ENCODE results near the gene CCDC170.
"Not testable (repeated sequence)": the region's sequence is repeated elsewhere in the genome, so short reads cannot be mapped to it uniquely, and the experiment has no call there.

Gene CCDC170

GRCh38 chr6:151494936-151495320 is 1.1 kb downstream of the CCDC170 start:
- no peak for DNase-seq

DNA sequence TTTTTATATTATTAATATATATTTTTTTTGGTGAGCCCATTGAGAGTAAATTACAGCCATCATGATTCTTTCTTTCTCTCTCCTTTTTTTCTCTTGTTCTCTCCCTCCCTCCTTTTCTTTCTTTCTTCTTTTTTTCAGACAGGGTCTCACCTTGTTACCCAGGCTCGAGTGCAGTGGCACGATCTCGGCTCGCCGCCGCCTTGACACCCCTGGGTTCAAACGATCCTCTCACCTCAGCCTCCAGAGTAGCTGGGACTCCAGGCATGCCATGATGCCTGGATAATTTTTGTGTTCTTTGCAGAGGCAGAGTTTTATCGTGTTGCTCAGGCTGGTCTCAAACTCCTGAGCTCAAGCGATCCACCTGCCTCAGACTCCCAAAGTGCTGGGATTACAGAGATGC is 1.6 kb downstream of the CCDC170 start:
- no peak for DNase-seq

GRCh38 chr6:151497905-151498304 is 4.1 kb downstream of the CCDC170 start:
- DNase-seq, result no peak

- DNase-seq, result no peak
Observed at GRCh38 chr6:151498327-151498726, 4.5 kb downstream of the CCDC170 start.

DNA sequence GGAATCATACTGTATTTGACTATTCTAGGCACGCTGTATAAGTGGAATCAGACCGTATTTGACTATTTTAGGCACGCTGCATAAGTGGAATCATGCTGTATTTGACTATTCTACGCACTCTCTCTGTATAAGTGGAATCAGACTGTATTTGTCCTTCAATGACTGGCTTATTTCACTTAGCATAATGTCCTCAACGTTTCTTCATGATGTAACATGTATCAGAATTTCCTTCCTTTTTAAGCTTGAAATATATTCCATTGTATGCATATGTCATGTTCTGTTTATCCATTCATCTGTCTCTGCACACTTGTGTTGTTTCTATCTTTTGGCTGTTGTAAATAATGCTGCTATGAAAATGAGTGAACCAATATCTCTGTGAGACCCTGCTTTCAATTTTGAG is 5.7 kb downstream of the CCDC170 start:
- no peak for DNase-seq

DNA sequence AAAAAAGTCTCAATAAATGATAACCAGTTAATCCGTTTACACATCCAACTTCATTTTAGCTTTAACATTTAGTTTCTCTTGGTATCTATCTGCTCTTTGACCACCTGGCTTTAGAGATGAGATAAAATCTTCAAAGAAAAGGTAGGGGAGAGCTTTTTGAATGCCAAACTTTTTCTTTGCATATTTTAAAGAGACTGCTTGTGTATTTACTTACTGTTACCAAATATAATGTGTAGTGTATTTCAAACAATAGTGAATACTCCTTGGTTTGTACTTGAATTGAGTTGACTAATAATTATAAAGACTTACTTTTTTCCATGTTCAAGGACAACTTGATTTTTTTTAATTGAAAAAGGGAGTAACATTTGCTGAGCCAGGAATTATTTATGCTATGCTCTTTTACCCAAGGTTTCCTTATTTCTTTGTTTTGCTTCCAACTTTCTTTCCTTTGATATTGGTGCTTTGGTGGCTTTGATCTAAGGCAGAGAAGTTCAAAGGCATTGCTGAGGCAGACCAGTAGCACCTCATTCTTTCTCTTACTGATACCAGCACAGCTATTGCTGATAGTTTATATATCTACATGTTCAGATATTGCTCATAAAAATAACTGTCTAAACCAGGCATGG is 7.8 kb downstream of the CCDC170 start:
- DNase-seq, result no peak

GRCh38 chr6:151502499-151502898 is 8.7 kb downstream of the CCDC170 start:
- no peak for DNase-seq

- no peak for DNase-seq
Observed at GRCh38 chr6:151506761-151507160, 12.9 kb downstream of the CCDC170 start.

GRCh38 chr6:151509048-151509447 is 15.2 kb downstream of the CCDC170 start:
- no peak for DNase-seq

DNA sequence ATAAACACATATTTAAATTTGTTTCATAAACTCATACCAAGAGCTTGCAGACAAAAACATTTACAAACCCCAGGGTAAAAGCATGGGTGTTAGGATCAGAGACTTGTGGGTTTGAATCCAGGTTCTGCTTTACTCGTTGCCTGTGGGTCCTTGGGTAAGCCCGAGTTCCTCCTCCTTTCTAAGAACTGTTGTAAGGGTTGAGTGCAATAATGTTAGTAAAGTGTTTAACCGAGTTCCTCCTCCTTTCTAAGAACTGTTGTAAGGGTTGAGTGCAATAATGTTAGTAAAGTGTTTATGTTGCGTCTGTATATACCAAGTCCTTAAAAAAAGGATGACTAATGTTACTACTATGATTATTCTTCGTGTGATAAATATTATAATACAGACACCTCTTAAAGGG is 18.7 kb downstream of the CCDC170 start:
- DNase-seq, result no peak

DNA sequence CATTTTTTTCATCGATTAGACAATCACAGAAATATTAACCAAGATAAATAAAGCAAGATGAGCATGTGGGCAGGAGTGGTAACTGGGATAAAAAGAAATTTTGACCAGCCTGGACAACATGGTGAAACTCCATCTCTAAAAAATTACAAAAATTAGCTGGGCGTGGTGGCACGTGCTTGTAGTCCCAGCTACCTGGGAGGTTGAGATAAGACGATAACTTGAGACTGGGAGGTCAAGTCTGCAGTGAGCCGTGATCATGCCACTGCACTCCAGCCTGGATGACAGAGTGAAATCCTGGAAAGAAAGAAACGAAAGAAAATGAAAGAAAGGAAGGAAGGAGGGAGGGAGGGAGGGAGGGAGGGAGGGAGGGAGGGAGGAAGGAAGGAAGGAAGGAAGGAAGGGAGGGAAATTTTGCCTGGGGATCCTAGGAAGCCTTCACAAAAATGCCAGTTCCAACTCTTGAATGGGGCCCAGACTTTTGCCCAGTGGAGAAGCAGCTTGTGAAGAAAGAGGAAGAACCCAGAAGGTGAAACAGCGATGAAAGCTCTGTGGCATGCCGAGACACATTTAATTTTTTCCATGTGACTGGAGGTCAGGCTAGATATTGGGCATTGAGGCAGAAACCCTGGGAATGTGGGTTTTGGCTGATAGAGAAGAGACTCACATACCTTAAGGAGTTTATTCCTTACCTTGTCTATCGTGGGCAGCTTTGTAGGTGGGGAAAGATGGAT is 20.3 kb downstream of the CCDC170 start:
- DNase-seq, result no peak

DNA sequence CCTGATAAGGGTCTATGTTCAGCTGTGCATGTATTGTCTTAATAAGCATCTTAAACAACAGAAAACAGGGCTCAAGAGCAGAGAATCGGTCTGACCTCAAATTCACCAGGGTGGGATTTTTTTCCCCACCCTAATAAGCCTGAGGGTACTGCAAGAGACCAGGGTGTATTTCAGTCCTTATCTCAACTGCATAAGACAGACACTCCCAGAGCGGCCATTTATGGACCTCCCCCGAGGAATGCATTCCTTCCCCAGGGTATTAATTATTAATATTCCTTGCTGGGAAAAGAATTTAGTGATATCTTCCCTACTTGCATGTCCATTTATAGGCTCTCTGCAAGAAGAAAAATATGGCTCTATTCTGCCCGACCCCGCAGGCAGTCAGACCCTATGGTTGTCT is 25.2 kb downstream of the CCDC170 start:
- DNase-seq, result not testable (repeated sequence)

- no peak for DNase-seq
Observed at GRCh38 chr6:151523034-151523433, 29.2 kb downstream of the CCDC170 start.

- DNase-seq, result no peak
Observed at GRCh38 chr6:151524059-151524458, 30.2 kb downstream of the CCDC170 start.

- no peak for DNase-seq
Observed at GRCh38 chr6:151534576-151534975, 40.8 kb downstream of the CCDC170 start.

DNA sequence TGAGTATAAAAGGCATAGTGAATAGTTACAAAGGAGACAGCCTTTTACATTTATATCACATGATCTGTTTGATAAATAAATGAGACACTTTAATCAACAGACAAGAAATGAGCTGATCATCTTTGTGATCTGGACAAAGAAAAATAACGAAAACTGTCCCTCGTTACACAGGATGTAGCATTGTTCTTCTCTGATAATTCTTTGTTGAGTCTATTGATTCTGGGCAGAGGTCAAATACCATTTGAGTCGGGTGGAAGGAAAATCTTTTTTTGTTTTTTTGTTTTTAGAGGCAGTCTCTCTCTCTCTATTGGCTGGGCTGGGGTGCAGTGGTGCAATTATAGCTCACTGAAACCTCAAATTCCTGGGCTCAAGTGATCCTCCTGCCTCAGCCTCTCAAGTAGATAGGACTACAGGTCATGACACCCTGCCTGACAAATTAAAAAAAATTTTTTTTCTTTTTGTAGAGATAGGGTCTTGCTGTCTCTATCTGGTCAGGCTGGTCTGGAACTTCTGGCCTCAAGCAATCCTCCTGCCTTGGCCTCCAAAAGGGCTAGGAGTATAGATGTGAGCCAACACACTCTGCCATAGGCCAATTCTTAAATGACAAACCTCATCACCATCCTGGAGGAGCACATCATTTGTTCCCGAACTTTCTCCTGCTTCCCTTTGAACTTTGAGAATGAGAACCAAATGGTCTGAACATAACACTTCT is 41.8 kb downstream of the CCDC170 start:
- no peak for DNase-seq

DNA sequence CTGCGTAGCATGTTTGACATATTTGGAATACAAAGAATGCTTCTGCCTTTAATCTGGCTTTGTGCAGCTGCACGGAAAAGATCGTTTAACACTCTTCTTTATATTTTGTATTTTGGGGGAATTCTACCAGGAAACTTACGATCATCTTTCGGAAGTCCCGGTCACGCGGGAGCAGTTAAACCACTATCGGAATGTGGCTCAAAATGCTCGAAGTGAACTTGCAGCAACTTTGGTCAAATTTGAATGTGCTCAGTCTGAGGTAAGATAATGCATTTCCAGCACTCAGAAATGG is 42.3 kb downstream of the CCDC170 start:
- DNase-seq, result no peak

DNA sequence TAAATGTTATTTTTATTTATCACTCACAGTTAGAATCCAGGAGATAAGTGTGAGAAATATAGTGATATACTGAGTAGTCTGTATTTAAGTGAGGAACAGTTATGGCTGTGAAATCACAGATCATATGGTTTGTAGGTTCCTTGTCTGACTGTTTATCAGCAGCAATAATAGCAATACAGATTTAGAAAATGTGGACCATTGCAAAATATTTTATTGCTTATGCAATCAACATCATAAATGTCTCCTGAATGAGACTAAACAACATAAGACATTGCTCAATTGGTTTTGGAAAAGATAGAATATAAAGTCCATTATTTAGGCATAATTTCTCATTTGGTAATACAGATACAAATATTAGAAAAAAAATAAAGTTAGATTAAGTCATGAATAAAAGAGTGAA is 43.7 kb downstream of the CCDC170 start:
- DNase-seq, result no peak

- no peak for DNase-seq
Observed at GRCh38 chr6:151539506-151540268, 45.9 kb downstream of the CCDC170 start.

- DNase-seq, result no peak
Observed at GRCh38 chr6:151544453-151544852, 50.6 kb downstream of the CCDC170 start.

- not testable (repeated sequence) for DNase-seq
Observed at GRCh38 chr6:151544884-151545283, 51.1 kb downstream of the CCDC170 start.

- DNase-seq, result no peak
Observed at GRCh38 chr6:151546941-151547659, 53.3 kb downstream of the CCDC170 start.

GRCh38 chr6:151548201-151548600 is 54.4 kb downstream of the CCDC170 start:
- DNase-seq, result no peak
